SK-N-SH treated with all-trans-retinoic acid at 6 μM for 48 hours (cell line): ENCODE data around the gene KCNIP4.

Experiments used
- ARNTL ChIP-seq: fragments of 450-650 bp; formaldehyde crosslinking; IDR thresholded peaks from 2 replicates; pipeline ENCODE4 v1.5.0; 2020; ENCODE audit warnings: low read depth, mild to moderate bottlenecking, moderate library complexity, borderline replicate concordance
- CSDC2 ChIP-seq: fragments of 250-450 bp; sonication (Bioruptor Pico); IDR thresholded peaks from 2 replicates; pipeline ENCODE4 v1.5.0; 2020; ENCODE audit warnings: mild to moderate bottlenecking, moderate library complexity
- CSRNP3 ChIP-seq: fragments of 250-450 bp; sonication (Bioruptor Pico); IDR thresholded peaks from 2 replicates; pipeline ENCODE4 v1.5.1; 2021; ENCODE audit warnings: mild to moderate bottlenecking, moderate library complexity
- GLIS3 ChIP-seq: fragments of 250-450 bp; sonication (Bioruptor Pico); IDR thresholded peaks from 2 replicates; pipeline ENCODE4 v1.5.0; 2020; ENCODE audit warnings: mild to moderate bottlenecking, moderate library complexity
- PATZ1 ChIP-seq: fragments of 250-450 bp; sonication (Bioruptor Pico); IDR thresholded peaks from 2 replicates; pipeline ENCODE4 v1.8.0; 2020; ENCODE audit warnings: mild to moderate bottlenecking, moderate library complexity, borderline replicate concordance
- SNAI2 ChIP-seq: fragments of 250-450 bp; sonication (Bioruptor Pico); IDR thresholded peaks from 2 replicates; pipeline ENCODE4 v1.5.0; 2020; ENCODE audit warnings: mild to moderate bottlenecking, moderate library complexity
- ZFP30 ChIP-seq: fragments of 450-650 bp; formaldehyde crosslinking; IDR thresholded peaks from 2 replicates; pipeline ENCODE4 v1.5.0; 2022; ENCODE audit warnings: mild to moderate bottlenecking, moderate library complexity
- TF ChIP-seq, protein P1 (sequence below): fragments of 250-450 bp; sonication (Bioruptor Pico); IDR thresholded peaks from 2 replicates; pipeline ENCODE4 v1.5.1; 2020; ENCODE audit warnings: low read depth, mild to moderate bottlenecking, moderate library complexity

GRCh38 chr4:21090094-21090666, 858.4 kb downstream of the KCNIP4 start:
- no peak for TF ChIP-seq PATZ1
- no peak for TF ChIP-seq SNAI2 (CRISPR knock-in tag)
- no peak for TF ChIP-seq CSDC2
- no peak for TF ChIP-seq ZFP30 (CRISPR knock-in tag)
- no peak for TF ChIP-seq ARNTL (CRISPR knock-in tag)
- no peak for TF ChIP-seq GLIS3 (CRISPR knock-in tag)
- TF ChIP-seq, protein P1, sequence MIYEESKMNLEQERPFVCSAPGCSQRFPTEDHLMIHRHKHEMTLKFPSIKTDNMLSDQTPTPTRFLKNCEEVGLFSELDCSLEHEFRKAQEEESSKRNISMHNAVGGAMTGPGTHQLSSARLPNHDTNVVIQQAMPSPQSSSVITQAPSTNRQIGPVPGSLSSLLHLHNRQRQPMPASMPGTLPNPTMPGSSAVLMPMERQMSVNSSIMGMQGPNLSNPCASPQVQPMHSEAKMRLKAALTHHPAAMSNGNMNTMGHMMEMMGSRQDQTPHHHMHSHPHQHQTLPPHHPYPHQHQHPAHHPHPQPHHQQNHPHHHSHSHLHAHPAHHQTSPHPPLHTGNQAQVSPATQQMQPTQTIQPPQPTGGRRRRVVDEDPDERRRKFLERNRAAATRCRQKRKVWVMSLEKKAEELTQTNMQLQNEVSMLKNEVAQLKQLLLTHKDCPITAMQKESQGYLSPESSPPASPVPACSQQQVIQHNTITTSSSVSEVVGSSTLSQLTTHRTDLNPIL (CRISPR knock-in tag) = no peak
- no peak for TF ChIP-seq CSRNP3 (CRISPR knock-in tag)
